Measurements from ENCODE around the gene DUOXA1. TPM values are rescaled to one million over a fixed set of nuclear protein-coding genes. Genes with fewer than 3 reads are reported as not detected.
"Not testable (repeated sequence)": the region's sequence is repeated elsewhere in the genome, so short reads cannot be mapped to it uniquely, and the experiment has no call there.

The DUOXA1 gene
- total RNA-seq, 1 donor from 2014 or later = 0.33 TPM

- Mint-ChIP-seq H3K27ac (no peak overlapping the region), H3K36me3 (ENCODE audit: low read depth) (no peaks in the 10 kb centered on the region), H3K27me3 (peaks cover 22% of the 10 kb centered on the region), H3K4me3 (no peak overlapping the region), H3K4me1 (no peaks in the 10 kb centered on the region), H3K9me3 (no peaks in the 10 kb centered on the region)
- POLR2A ChIA-PET = no interaction called here
- intact Hi-C loops (cut with micrococcal nuclease) = no loop called here
- TF ChIP-seq CTCF (IDR thresholded peaks at IDR 0.05) = no peak
- CTCF ChIA-PET = interaction anchor here (1.2 kb wide), 1 partner anchor 47 kb away, joined by 3 read pairs; no protein-coding TSS in a partner anchor
- ATAC-seq (ENCODE audit: low read depth) (no peak), DNase-seq (no peak)
Observed at GRCh38 chr15:45083223-45083622, 46.5 kb downstream of the DUOXA1 start.

DNA sequence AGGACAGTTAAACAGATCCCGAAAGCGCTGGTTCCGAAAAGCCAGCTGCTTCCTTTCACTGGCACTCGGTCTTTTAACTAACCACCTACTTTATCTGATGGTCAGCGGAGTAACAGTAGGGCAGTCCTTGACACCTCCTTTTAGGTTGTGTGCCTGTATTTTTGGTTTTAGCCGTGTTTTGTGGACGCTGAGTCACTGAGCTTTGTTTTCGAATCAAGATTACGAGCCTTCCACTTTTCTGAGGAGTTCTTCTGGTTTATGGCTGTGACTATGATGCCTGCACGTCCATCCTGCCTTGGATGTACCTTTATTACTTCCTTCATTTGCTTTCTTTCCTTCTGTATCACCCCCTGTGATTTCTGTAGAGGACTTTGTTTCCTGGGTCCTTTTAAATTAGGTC lies 47.3 kb downstream of the DUOXA1 start:
- H3K9me3 Mint-ChIP-seq; POLR2A ChIA-PET; ATAC-seq (ENCODE audit: low read depth); DNase-seq; intact Hi-C loops (cut with micrococcal nuclease); H3K36me3 Mint-ChIP-seq (ENCODE audit: low read depth); H3K4me3 Mint-ChIP-seq; H3K27ac Mint-ChIP-seq; H3K4me1 Mint-ChIP-seq: not testable (repeated sequence)
- CTCF ChIA-PET = interaction anchor here (1.2 kb wide), 1 partner anchor 46 kb away, joined by 3 read pairs; no protein-coding TSS in a partner anchor
- peaks cover 21% of the 10 kb centered on the region for H3K27me3 Mint-ChIP-seq

DNA sequence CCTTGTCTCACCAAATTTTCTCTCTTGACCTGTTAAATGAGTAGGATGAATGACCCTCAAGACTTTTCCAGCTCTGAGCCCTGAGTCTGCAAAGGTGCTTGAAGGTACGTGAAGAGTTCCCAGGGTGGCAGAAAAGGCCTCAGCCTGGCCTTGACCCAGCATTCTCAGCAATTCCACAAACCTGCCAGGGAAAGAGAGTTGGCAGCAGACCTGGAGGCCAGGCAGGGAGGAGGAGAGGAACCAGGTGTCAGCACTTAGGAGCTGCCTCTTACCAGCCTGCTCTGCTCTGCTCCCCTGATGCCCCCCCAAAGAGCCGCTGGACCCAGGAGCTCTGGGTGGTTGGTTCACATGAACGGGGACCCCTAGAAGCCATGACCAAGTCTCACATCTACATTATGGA lies 49.1 kb downstream of the DUOXA1 start:
- H3K27ac Mint-ChIP-seq; intact Hi-C loops (cut with micrococcal nuclease); H3K4me1 Mint-ChIP-seq; H3K4me3 Mint-ChIP-seq; ATAC-seq (ENCODE audit: low read depth); DNase-seq; H3K36me3 Mint-ChIP-seq (ENCODE audit: low read depth); H3K9me3 Mint-ChIP-seq; CTCF ChIA-PET: not testable (repeated sequence)
- H3K27me3 Mint-ChIP-seq = peaks cover 14% of the 10 kb centered on the region
- POLR2A ChIA-PET = interaction anchor here (0.7 kb wide), 1 partner anchor 15 kb away, joined by 3 read pairs; no protein-coding TSS in a partner anchor

GRCh38 chr15:45079628-45080246 lies 49.9 kb downstream of the DUOXA1 start:
- H3K9me3 Mint-ChIP-seq; POLR2A ChIA-PET; H3K4me1 Mint-ChIP-seq; intact Hi-C loops (cut with micrococcal nuclease); H3K4me3 Mint-ChIP-seq; H3K27me3 Mint-ChIP-seq; ATAC-seq (ENCODE audit: low read depth); H3K36me3 Mint-ChIP-seq (ENCODE audit: low read depth); H3K27ac Mint-ChIP-seq; CTCF ChIA-PET; DNase-seq: not testable (repeated sequence)

DNA sequence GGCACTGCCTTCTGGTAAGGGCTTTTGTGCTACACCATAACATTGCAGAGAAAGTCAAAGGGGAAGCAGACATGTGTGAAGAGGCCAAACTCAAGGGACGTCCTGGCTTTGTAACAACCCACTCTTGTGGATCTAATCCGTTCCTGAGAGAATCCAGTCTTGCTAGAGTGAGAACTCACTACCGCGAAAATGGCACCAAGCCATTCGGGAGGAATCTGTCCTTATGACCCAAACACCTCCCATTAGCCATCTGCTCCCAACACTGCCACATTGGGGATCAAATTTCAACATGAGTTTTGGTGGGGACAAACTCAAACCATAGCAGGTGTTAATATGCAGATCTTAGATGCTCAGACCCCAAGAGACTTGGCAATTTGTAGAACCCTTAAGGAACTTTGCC lies 50.5 kb downstream of the DUOXA1 start:
- H3K36me3 Mint-ChIP-seq (ENCODE audit: low read depth); H3K27me3 Mint-ChIP-seq; intact Hi-C loops (cut with micrococcal nuclease); H3K4me1 Mint-ChIP-seq; H3K4me3 Mint-ChIP-seq; ATAC-seq (ENCODE audit: low read depth); POLR2A ChIA-PET; DNase-seq; H3K27ac Mint-ChIP-seq; CTCF ChIA-PET; H3K9me3 Mint-ChIP-seq: not testable (repeated sequence)

DNA sequence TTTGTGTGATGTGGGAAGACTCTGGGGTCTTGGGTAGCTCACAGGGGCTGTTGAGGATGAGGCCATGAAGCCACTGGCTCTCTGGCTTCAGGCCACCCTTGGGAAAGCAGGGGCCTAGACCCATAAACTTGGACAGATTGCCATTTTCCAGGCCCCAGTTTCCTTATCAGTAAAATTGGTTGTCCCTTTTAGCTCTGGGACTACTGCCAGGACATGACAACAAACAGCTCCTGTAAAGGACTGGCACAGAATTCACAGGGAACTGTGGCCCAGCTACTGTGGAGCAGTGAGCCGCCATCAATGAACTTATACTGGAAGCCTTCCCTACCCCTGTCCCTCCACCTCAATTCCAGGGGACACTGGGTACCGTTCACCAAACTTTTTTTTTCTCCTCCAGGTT lies 52.3 kb downstream of the DUOXA1 start:
- H3K27ac Mint-ChIP-seq; POLR2A ChIA-PET; ATAC-seq (ENCODE audit: low read depth); intact Hi-C loops (cut with micrococcal nuclease); H3K36me3 Mint-ChIP-seq (ENCODE audit: low read depth); H3K9me3 Mint-ChIP-seq; H3K4me1 Mint-ChIP-seq; DNase-seq; H3K27me3 Mint-ChIP-seq; CTCF ChIA-PET; H3K4me3 Mint-ChIP-seq: not testable (repeated sequence)

DNA sequence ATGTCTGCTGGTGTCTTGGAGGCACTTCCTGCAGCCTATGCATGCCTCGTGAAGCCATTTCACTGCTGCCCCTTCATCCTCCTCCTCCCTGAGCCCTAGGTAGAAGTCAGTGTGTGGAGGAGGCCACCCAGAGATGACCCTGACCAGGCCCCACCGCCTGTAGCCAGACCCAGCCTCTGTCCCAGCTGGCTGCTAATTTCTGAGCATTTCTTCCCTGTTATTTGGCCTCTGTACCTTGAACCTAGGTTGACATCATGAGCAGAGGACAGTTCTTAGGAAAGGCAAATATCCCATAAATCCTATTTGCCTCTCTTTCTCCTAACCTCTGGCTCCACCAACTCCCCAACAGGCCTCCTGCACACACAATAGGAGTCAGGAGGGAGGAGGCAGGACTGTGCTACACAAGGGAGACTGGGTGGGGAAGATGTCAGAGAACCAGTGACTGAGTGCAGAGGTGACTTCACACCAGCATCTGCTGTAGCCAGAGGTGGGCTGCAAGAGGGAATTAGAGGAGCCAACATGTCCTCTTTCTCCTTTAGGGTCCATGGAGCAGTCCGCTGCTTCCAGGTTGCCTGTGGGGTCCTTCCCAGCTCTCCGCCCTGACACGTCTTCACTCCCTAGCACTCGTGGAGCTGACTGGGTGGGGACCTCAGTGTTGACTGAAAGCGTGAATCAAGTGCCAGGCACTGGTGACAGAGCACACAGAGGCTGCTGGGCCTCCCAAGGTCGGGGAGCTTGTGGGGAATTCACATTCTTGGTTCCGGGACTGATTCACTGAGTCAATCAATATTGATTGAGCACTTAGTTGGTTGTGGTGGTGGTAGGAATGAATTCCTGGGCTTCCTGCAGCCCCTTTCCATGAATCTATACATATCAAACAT lies 54.0 kb downstream of the DUOXA1 start:
- CTCF ChIA-PET; DNase-seq; H3K4me1 Mint-ChIP-seq; H3K36me3 Mint-ChIP-seq (ENCODE audit: low read depth); intact Hi-C loops (cut with micrococcal nuclease); H3K9me3 Mint-ChIP-seq; ATAC-seq (ENCODE audit: low read depth); H3K27me3 Mint-ChIP-seq; H3K27ac Mint-ChIP-seq; POLR2A ChIA-PET; H3K4me3 Mint-ChIP-seq: not testable (repeated sequence)

- peaks cover 11% of the 10 kb centered on the region for H3K36me3 Mint-ChIP-seq (ENCODE audit: low read depth)
- DNase-seq; H3K4me3 Mint-ChIP-seq; H3K4me1 Mint-ChIP-seq; POLR2A ChIA-PET; ATAC-seq (ENCODE audit: low read depth); intact Hi-C loops (cut with micrococcal nuclease); H3K27ac Mint-ChIP-seq; H3K9me3 Mint-ChIP-seq; CTCF ChIA-PET; H3K27me3 Mint-ChIP-seq: not testable (repeated sequence)
Observed at GRCh38 chr15:45073602-45074001, 56.1 kb downstream of the DUOXA1 start.

GRCh38 chr15:45069942-45070360 lies 59.7 kb downstream of the DUOXA1 start:
- H3K36me3 Mint-ChIP-seq (ENCODE audit: low read depth) = peaks cover 19% of the 10 kb centered on the region
- ATAC-seq (ENCODE audit: low read depth); H3K9me3 Mint-ChIP-seq; H3K27ac Mint-ChIP-seq; H3K27me3 Mint-ChIP-seq; CTCF ChIA-PET; POLR2A ChIA-PET; H3K4me3 Mint-ChIP-seq; H3K4me1 Mint-ChIP-seq; DNase-seq; intact Hi-C loops (cut with micrococcal nuclease): not testable (repeated sequence)

Data from activated B cell treated with CpG ODN at 0.5 μM for 24 hours (primary cell).